Central memory CD8-positive, alpha-beta T cell (primary cell): ENCODE results near the gene NFKBIE.

Experiments used
- ATAC-seq: fragments of 150-1000 bp; cut with Tn5 transposase; replicated peaks from 2 replicates; pipeline ENCODE4 v1.10.0; 2022; ENCODE audit warnings: mild to moderate bottlenecking, moderate FRiP score, moderate number of reproducible peaks; ENCODE audit not compliant: poor library complexity, severe bottlenecking; ENCODE audit errors: extremely low read depth
- DNase-seq, 2 donors: peaks; one replicate each; pipeline ENCODE4 v3.0.0; 2021; ENCODE audit warnings: low spot score in 2 of 2
- H3K27ac Mint-ChIP-seq: one replicate; pipeline ENCODE4 v1.8.0; 2022; ENCODE audit warnings: low read depth, mild to moderate bottlenecking, moderate library complexity, mixed read lengths
- H3K27me3 Mint-ChIP-seq: one replicate; pipeline ENCODE4 v1.8.0; 2022; ENCODE audit warnings: mixed read lengths
- H3K36me3 Mint-ChIP-seq: one replicate; pipeline ENCODE4 v1.8.0; 2022; ENCODE audit warnings: mild to moderate bottlenecking, moderate library complexity, mixed read lengths; ENCODE audit not compliant: insufficient read depth
- H3K4me1 Mint-ChIP-seq: one replicate; pipeline ENCODE4 v1.8.0; 2022; ENCODE audit warnings: mixed read lengths
- H3K4me3 Mint-ChIP-seq: one replicate; pipeline ENCODE4 v1.8.0; 2022; ENCODE audit warnings: mild to moderate bottlenecking, moderate library complexity, mixed read lengths
- H3K9me3 Mint-ChIP-seq: one replicate; pipeline ENCODE4 v1.8.0; 2022; ENCODE audit warnings: mixed read lengths

Gene NFKBIE

DNA sequence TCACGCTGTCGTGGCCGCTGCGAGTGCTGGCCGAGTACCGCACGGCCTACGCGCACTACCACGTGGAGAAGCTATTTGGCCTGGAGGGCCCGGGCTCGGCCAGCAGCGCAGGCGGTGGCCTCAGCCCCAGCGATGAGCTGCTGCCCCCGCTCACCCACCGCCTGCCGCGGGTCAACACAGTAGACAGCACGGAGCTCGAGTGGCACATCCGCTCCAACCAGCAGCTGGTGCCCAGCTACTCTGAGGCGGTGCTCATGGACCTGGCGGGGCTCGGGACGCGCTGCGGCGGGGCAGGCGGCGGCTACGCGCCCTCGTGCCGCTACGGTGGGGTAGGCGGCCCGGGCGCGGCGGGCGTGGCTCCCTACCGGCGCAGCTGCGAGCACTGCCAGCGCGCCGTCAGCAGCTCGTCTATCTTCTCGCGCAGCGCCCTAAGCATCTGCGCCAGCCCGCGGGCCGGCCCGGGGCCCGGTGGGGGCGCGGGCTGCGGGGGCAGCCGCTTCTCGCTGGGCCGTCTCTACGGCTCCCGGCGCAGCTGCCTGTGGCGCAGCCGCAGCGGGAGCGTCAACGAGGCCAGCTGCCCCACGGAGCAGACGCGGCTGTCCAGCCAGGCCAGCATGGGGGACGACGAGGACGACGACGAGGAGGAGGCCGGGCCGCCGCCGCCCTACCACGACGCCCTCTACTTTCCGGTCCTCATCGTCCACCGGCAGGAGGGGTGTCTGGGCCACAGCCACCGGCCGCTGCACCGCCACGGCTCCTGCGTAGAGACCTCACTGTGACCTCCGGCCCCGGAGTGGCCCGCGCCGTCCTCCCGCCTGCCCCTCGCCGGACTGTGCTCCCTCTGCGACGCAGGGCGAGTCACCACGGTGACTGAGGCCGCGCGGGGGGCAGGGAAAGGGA, 10.6 kb upstream of the NFKBIE start:
- no peak for DNase-seq
- H3K27me3 Mint-ChIP-seq, result peaks cover 81% of the 10 kb centered on the region

DNA sequence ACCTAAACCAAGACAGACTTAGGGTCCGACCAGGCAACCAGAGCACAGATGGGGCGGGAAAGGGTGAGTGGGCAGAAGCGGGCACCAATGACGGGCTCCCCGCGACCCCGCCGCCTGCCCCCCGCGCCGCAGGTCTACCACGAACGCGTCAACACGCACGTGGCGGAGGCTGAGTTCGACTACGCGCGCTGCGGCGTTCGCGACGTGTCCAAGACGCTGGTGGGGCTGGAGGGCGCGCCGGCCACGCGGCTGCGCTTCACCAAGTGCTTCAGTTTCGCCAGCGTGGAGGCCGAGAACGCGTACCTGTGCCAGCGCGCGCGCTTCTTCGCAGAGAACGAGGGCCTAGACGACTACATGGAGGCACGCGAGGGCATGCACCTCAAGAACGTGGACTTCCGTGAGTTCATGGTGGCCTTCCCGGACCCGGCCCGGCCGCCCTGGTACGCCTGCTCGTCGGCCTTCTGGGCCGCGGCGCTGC, 10.0 kb upstream of the NFKBIE start:
- DNase-seq (no peak), ATAC-seq (no peak)
- Mint-ChIP-seq H3K36me3 (peaks cover 2% of the 10 kb centered on the region), H3K27ac (no peak overlapping the region), H3K4me3 (no peak overlapping the region), H3K27me3 (peaks cover 79% of the 10 kb centered on the region), H3K9me3 (no peaks in the 10 kb centered on the region), H3K4me1 (peaks cover 4% of the 10 kb centered on the region)

More for the DNA sequence above, 10.6 kb upstream of the NFKBIE start:
- Mint-ChIP-seq H3K4me3 (no peak overlapping the region), H3K4me1 (peaks cover 3% of the 10 kb centered on the region), H3K27ac (no peak overlapping the region), H3K9me3 (no peaks in the 10 kb centered on the region), H3K36me3 (peaks cover 5% of the 10 kb centered on the region)
- peak; percentile 59 for ATAC-seq

DNA sequence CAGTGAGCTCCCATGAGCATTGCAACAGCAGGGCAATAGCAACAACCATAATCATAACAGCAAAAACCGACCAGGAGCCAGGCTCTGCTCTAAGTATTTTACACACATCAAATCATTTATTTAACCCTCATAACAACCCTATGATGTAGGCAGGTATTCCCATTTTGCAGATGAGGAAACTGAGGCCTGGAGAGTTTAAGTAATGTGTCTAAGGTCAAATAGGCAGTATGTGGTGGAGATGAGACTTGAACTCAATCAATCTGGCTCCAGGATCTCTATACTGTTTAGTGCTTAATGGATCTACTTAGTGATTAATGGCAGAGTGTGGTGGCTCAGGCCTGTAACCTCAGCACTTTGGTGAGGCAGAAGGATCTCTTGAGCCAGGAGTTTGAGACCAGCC, 8.3 kb upstream of the NFKBIE start:
- DNase-seq, result no peak
- H3K27me3 Mint-ChIP-seq, result peaks cover 83% of the 10 kb centered on the region
- ATAC-seq, result no peak
- H3K36me3 Mint-ChIP-seq, result peaks cover 4% of the 10 kb centered on the region
- H3K4me3 Mint-ChIP-seq, result no peak overlapping the region
- H3K9me3 Mint-ChIP-seq, result no peaks in the 10 kb centered on the region
- H3K4me1 Mint-ChIP-seq, result peaks cover 8% of the 10 kb centered on the region
- no peak overlapping the region for H3K27ac Mint-ChIP-seq

DNA sequence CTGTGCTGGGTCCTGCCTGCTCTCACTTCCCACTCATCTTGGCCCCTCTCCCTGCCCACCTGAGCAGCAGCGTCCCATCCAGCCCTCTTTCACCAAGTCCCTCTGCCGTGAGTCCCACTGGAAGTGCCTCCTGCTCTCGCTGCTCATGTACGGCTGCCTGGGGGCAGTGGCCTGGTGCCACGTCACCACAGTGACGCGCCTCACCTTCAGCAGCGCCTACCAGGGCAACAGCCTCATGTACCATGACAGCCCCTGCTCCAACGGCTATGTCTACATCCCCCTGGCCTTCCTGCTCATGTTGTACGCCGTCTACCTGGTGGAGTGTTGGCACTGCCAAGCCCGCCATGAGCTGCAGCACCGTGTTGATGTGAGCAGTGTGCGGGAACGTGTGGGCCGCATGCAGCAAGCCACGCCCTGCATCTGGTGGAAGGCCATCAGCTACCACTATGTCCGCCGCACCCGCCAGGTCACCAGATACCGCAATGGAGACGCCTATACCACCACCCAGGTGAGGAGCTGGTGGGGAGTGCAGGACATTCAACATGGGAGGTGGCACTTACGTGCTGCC, 7.7 kb upstream of the NFKBIE start:
- DNase-seq, result no peak
- peaks cover 80% of the 10 kb centered on the region for H3K27me3 Mint-ChIP-seq
- H3K9me3 Mint-ChIP-seq, result no peaks in the 10 kb centered on the region
- peaks cover 8% of the 10 kb centered on the region for H3K4me1 Mint-ChIP-seq
- no peak for ATAC-seq
- H3K27ac Mint-ChIP-seq, result no peak overlapping the region
- H3K36me3 Mint-ChIP-seq, result peaks cover 5% of the 10 kb centered on the region
- no peak overlapping the region for H3K4me3 Mint-ChIP-seq

DNA sequence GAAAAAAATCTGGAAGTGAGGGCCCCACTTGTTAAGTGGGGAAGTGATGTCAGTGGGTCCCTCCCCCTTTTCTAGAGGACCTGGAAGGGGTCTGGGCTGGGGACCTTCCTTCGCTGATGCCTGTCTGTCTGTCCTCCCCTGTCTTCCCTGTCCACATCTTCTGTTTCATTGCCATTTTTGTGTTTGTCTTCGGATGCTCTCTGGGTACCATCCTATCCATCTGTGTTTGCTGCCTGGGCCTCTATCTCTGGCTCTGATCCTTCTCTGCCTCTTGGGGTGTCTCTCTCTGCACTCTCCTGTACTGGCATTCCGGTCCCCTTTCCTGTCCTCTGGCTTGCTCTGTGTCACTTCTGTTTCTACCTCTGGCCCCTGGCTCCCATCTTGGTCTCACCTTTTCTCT, 7.2 kb upstream of the NFKBIE start:
- H3K27me3 Mint-ChIP-seq, result peaks cover 74% of the 10 kb centered on the region
- H3K27ac Mint-ChIP-seq, result no peak overlapping the region
- no peaks in the 10 kb centered on the region for H3K9me3 Mint-ChIP-seq
- ATAC-seq (no peak), DNase-seq (no peak)
- peaks cover 8% of the 10 kb centered on the region for H3K4me1 Mint-ChIP-seq
- peaks cover 5% of the 10 kb centered on the region for H3K36me3 Mint-ChIP-seq
- no peak overlapping the region for H3K4me3 Mint-ChIP-seq

DNA sequence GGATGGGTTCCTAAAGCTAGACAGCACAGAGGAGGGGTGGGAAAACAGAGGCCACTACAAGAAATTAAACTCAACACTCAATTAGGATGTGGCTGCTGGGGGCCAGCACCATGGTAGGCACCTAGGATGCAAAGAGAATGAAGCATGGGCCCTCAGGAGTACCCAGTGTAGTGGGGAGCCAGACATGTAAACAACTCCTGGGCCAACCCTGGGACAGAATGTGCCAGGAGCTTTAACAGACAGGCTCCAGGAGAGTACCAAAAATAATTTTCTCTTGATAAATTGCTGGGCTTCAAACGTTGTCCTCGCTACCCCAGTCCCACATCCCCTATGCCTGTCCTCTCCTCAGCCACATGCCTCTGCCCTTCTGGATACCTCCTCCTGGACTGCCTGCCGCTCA, 6.6 kb upstream of the NFKBIE start:
- H3K4me3 Mint-ChIP-seq, result peak overlapping the region; percentile 65
- H3K4me1 Mint-ChIP-seq, result peaks cover 8% of the 10 kb centered on the region
- H3K27ac Mint-ChIP-seq, result no peak overlapping the region
- ATAC-seq, result no peak
- peaks cover 68% of the 10 kb centered on the region for H3K27me3 Mint-ChIP-seq
- H3K36me3 Mint-ChIP-seq, result peaks cover 5% of the 10 kb centered on the region
- DNase-seq, result no peak
- no peaks in the 10 kb centered on the region for H3K9me3 Mint-ChIP-seq

DNA sequence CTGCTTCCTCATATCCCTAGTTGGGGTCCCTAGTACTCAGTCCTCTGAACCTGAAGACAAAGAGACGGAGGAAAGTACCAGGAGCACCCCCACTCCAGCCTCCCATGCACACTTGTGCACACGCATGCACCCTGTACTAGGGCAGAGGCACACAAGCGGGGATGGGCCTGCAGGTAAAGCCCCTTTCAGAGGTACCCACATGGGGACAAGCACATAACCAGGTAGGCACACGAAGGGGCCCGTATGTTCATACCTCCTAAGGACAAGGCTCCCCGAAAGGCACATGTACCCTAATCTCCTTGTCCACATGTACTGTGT, 6.0 kb upstream of the NFKBIE start:
- Mint-ChIP-seq H3K27ac (no peak overlapping the region), H3K4me1 (peaks cover 8% of the 10 kb centered on the region), H3K9me3 (no peaks in the 10 kb centered on the region), H3K36me3 (peaks cover 3% of the 10 kb centered on the region), H3K27me3 (peaks cover 64% of the 10 kb centered on the region), H3K4me3 (peak overlapping the region; percentile 65)
- DNase-seq, result no peak
- no peak for ATAC-seq

DNA sequence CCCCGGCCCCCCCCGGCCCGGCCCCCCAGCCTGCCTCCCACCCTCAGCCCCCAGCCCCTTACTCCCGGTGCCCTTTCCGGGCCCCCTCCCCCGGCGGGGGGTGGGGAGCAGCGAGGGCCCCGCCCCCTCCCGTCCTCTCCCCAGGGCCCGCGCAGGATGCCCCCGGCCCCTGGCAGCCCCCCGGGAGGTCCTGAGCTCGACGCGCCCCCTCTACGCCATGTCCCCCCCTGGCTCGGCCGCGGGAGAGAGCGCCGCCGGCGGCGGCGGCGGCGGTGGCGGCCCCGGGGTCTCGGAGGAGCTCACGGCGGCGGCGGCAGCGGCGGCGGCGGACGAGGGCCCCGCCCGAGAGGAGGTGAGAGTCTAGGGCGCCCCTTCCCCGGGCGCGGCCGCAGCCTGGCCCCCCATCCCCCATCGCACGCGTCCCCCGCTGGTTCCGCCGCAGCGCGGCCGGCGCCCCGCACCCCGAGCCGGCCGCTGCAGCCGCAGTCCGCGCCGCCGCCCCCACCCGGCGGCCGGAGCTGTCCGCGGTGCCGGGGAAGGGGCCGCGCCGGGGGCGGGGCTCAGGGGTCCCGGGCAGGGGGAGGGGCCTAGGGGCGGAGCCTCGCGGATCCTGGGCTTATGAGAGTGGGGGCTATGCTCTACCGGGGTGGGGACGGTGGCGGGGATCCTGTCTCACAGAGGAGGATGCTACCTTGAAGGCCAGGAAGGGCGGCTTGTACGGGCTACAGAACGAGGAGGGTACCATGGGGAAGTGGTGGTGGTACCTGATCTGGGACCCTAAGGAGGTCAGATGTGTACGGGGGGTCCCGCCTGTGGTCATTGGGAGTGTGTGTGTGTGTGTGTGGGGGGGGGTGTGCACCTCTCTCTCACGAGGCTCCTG, 5.4 kb upstream of the NFKBIE start:
- ATAC-seq (no peak), DNase-seq (no peak)
- Mint-ChIP-seq H3K27me3 (peaks cover 64% of the 10 kb centered on the region), H3K4me3 (peak overlapping the region; percentile 74), H3K36me3 (peaks cover 3% of the 10 kb centered on the region), H3K27ac (no peak overlapping the region), H3K9me3 (no peaks in the 10 kb centered on the region), H3K4me1 (peaks cover 8% of the 10 kb centered on the region)

DNA sequence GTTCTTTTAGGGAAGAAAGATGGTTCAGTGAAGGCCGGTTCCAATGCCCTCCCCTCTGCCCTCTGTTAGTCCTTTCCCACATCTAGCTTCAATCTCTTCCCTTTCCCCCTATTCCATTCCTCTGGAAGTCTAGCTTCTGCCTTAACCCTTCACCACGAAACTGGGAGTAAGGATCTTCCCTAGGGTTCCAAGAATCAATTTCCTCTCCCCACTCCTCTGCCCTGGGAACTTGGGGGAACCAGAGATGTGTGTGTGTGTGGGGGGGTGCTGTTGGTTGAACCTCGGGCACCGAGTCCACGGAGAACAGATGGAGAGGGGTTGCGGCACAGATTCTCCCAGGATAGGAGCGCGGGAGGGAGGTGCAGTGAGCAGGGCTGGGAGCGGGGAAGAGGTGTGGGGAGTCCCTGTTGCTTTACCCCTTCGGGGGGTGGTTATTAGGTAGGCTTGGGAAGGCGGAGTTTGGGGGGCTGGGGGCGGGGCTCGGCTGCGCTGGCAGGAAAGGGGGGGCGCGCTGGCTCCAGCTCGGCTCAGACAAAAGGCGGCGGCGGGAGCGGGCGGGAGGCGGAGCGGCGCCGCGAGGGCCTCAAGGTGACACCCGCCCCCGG, 4.7 kb upstream of the NFKBIE start, which contains the start of gene TMEM151B:
TMEM151B (plus strand) TSS at position 530 of the 605 bp plus-strand sequence. CDS start 293 bp downstream, outside the sequence.
- Mint-ChIP-seq H3K27ac (no peak within 1 kb of the TSS), H3K27me3 (peaks cover 64% of the 10 kb centered on the region), H3K4me3 (peak within 1 kb of the TSS; percentile 74), H3K36me3 (peaks cover 3% of the 10 kb centered on the region), H3K9me3 (no peaks in the 10 kb centered on the region), H3K4me1 (peaks cover 8% of the 10 kb centered on the region)
- ATAC-seq, result no peak
- no peak for DNase-seq

DNA sequence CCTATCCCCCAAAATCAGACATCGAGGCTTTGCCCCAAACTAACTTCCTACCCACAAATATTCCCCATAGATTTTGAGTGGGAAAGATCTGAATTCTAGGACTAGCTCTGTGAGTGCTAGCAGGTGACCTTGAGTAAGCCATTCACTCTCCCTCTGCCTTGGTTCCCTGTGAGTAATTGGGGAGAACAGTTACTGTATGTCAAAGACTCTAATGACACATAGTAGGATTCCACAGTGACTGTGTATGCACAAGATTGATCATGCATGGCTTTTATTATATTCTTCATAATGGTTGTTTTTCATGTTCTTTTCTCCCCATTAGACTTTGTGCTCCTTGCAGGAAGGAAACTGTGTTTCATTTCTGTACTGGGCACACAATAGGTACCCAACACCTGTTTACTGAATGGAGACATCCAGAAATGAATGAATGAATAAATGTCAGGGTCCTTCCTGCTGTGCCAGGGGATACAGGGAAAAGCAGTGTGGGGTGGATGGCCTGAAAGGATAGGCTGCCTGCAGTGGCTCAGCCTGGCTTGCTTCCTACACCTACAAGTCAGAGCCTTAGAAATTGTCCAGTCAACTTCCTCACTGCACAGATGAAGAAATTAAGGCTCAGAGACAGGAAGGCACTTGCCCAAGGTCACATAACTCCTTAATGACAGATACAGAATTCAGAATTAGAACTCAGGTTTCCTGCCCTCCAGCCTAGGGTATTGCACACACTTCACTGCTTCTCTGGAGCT, 4.0 kb upstream of the NFKBIE start:
- Mint-ChIP-seq H3K4me1 (peaks cover 15% of the 10 kb centered on the region), H3K27ac (no peak overlapping the region), H3K4me3 (peak overlapping the region; percentile 74), H3K27me3 (peaks cover 57% of the 10 kb centered on the region), H3K9me3 (no peaks in the 10 kb centered on the region), H3K36me3 (peaks cover 7% of the 10 kb centered on the region)
- ATAC-seq, result no peak
- no peak for DNase-seq

DNA sequence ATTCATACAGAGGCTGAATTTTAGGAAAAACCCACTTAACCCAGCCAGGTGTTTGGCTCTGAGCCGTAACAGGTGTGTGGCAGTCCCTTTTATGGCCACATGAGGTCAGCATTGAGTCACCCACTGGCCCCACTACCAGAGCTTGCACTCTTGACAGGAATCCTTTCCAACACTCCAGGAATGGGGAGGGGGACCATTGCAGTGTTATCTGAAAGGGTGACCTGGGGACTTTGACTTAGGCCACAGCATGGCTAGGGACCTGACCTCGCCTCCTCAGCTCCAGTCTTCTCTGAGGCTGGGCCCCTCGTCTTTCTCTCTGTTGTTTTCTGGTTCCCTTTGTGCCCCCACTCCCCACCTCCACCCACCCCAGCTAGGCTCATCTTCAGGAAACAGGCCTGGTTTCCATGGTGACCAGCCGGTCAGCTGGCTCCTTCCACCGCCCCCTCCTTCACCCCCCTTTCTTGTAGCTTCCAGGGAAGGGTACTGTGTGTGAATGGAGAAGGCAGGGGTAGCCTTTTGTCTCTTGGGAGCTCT, 2.8 kb upstream of the NFKBIE start:
- H3K9me3 Mint-ChIP-seq, result no peaks in the 10 kb centered on the region
- peaks cover 14% of the 10 kb centered on the region for H3K36me3 Mint-ChIP-seq
- H3K27me3 Mint-ChIP-seq, result peaks cover 46% of the 10 kb centered on the region
- DNase-seq (peak; percentile 46 to 53), ATAC-seq (no peak)
- no peak overlapping the region for H3K4me3 Mint-ChIP-seq
- peaks cover 27% of the 10 kb centered on the region for H3K4me1 Mint-ChIP-seq
- H3K27ac Mint-ChIP-seq, result no peak overlapping the region
